Gastrocnemius medialis (tissue), 4 donors: ENCODE data around the gene ZNF280D. TPM values are rescaled to one million over a fixed set of nuclear protein-coding genes. Genes with fewer than 3 reads are reported as not detected.

Source experiments
- ATAC-seq, 2 donors: fragments of 150-250 bp; one replicate each; pipeline ENCODE4 v1.9.1; 2016
- DNase-seq, 2 donors: peaks; one replicate each; pipeline ENCODE4 v3.0.0-alpha.2; 2019
- H3K27ac ChIP-seq, 4 donors: fragments of 200-600 bp; sonication (generic); 1 replicate in 1 of 4; 2 replicates in 3 of 4; pipeline ENCODE4 v1.5.1; 2016 to 2018; ENCODE audit warnings: mild to moderate bottlenecking in 2 of 4, moderate library complexity in 1 of 4
- H3K27me3 ChIP-seq, 3 donors: fragments of 200-600 bp; sonication (generic) in 2 of 3; 1 replicate in 1 of 3; 2 replicates in 2 of 3; pipeline versions ENCODE4 v1.5.1 to v1.6.0; 2016 to 2019; ENCODE audit warnings: mild to moderate bottlenecking in 1 of 3, moderate library complexity in 1 of 3
- H3K36me3 ChIP-seq, 2 donors: fragments of 200-600 bp; sonication (generic) in 1 of 2; one replicate each; pipeline ENCODE4 v1.5.1; 2017 to 2018
- H3K4me1 ChIP-seq, 2 donors: fragments of 200-600 bp; sonication (generic) in 1 of 2; one replicate each; pipeline ENCODE4 v1.5.1; 2016 to 2017; ENCODE audit warnings: mild to moderate bottlenecking in 2 of 2
- H3K4me3 ChIP-seq, 4 donors: fragments of 200-600 bp; sonication (generic) in 3 of 4; 1 replicate in 1 of 4; 2 replicates in 3 of 4; pipeline ENCODE4 v1.5.1; 2016 to 2019; ENCODE audit warnings: mild to moderate bottlenecking in 2 of 4
- H3K9me3 ChIP-seq, 3 donors: fragments of 200-600 bp; sonication (generic) in 2 of 3; 1 replicate in 1 of 3; 2 replicates in 2 of 3; pipeline ENCODE4 v1.5.1; 2016 to 2019
- CTCF ChIP-seq, 5 experiments: fragments of 450-650 bp in 3 of 5; fragments of 200-600 bp in 2 of 5; sonication (generic) in 2 of 5; IDR thresholded peaks in 4 of 5; conservative IDR thresholded peaks in 1 of 5; 1 replicate in 4 of 5; 2 replicates in 1 of 5; pipeline ENCODE4 v1.5.1; 2016 to 2019; ENCODE audit warnings: antibody characterized with exemption in 5 of 5, mild to moderate bottlenecking in 3 of 5, moderate library complexity in 3 of 5
- POLR2A ChIP-seq, 2 donors: fragments of 450-650 bp; IDR thresholded peaks; one replicate each; pipeline ENCODE4 v1.6.1; 2017; ENCODE audit warnings: antibody characterized with exemption in 2 of 2, mild to moderate bottlenecking in 2 of 2, moderate library complexity in 2 of 2
- in situ Hi-C, 4 donors: fragments of 200-750 bp; cut with MboI; loops; one replicate each; pipeline versions ENCODE4 v1.15.0 to v1.8.0; 2017; ENCODE audit warnings: low sequenced_read_pairs in 4 of 4
- intact Hi-C: fragments of 100-400 bp; cut with DNase I; formaldehyde crosslinking; loops from one replicate; pipeline ENCODE4 v1.15.1; 2023; ENCODE audit warnings: low total_unique reads
- total RNA-seq, 4 donors: library from RNA; depleted of rRNA; stranded (reverse); fragments of >200 nt; gene quantifications; one replicate each; pipeline versions ENCODE4 v1.1.0 to v1.2.3, GENCODE V29; 2016

ZNF280D gene
- total RNA-seq, 4 donors from 2014 or later, result 19.9 to 45.5 (median 23.4) TPM

GRCh38 chr15:56744701-56745683 is 11.7 kb upstream of the ZNF280D start:
- no peak for ATAC-seq

GRCh38 chr15:56741541-56741940 is 8.2 kb upstream of the ZNF280D start:
- no peak for DNase-seq
- intact Hi-C loops (no loop called here), in situ Hi-C loops (no loop called here)

More at GRCh38 chr15:56744701-56745683, 11.7 kb upstream of the ZNF280D start:
- TF ChIP-seq POLR2A (IDR thresholded peaks at IDR 0.05), result no peak
- no peak for TF ChIP-seq CTCF (IDR thresholded peaks at IDR 0.05 in 4 of 5, conservative IDR thresholded peaks at IDR 0.05 in 1 of 5)
- H3K4me1 ChIP-seq, result no peaks in the 10 kb centered on the region
- H3K4me3 ChIP-seq, result no peak overlapping the region
- in situ Hi-C loops (no loop called here), intact Hi-C loops (no loop called here)
- H3K9me3 ChIP-seq, result no peaks in the 10 kb centered on the region
- no peak for DNase-seq
- no peak overlapping the region for H3K27ac ChIP-seq
- no peaks in the 10 kb centered on the region for H3K27me3 ChIP-seq
- no peaks in the 10 kb centered on the region for H3K36me3 ChIP-seq

GRCh38 chr15:56739964-56740640 is 6.8 kb upstream of the ZNF280D start:
- in situ Hi-C loops (no loop called here), intact Hi-C loops (loop anchor here (10.0 kb wide), 1 partner anchor 405 kb away; no protein-coding TSS in a partner anchor)
- DNase-seq (no peak), ATAC-seq (no peak)
- Histone ChIP-seq H3K27me3 (no peaks in the 10 kb centered on the region), H3K36me3 (no peaks in the 10 kb centered on the region), H3K27ac (no peak overlapping the region), H3K9me3 (no peaks in the 10 kb centered on the region), H3K4me1 (no peaks in the 10 kb centered on the region), H3K4me3 (no peak overlapping the region)
- TF ChIP-seq POLR2A (IDR thresholded peaks at IDR 0.05) (no peak), CTCF (IDR thresholded peaks at IDR 0.05 in 4 of 5, conservative IDR thresholded peaks at IDR 0.05 in 1 of 5) (no peak)

More at GRCh38 chr15:56741541-56741940, 8.2 kb upstream of the ZNF280D start:
- Histone ChIP-seq H3K9me3 (no peaks in the 10 kb centered on the region), H3K36me3 (no peaks in the 10 kb centered on the region), H3K4me1 (no peaks in the 10 kb centered on the region), H3K27me3 (no peaks in the 10 kb centered on the region), H3K27ac (no peak overlapping the region), H3K4me3 (no peak overlapping the region)
- ATAC-seq, result no peak
- TF ChIP-seq CTCF (IDR thresholded peaks at IDR 0.05 in 4 of 5, conservative IDR thresholded peaks at IDR 0.05 in 1 of 5) (no peak), POLR2A (IDR thresholded peaks at IDR 0.05) (no peak)

GRCh38 chr15:56739474-56739873 is 6.2 kb upstream of the ZNF280D start:
- no peaks in the 10 kb centered on the region for H3K27me3 ChIP-seq
- H3K4me3 ChIP-seq, result no peak overlapping the region
- in situ Hi-C loops, result no loop called here
- ATAC-seq (no peak), DNase-seq (no peak)
- no peaks in the 10 kb centered on the region for H3K9me3 ChIP-seq
- TF ChIP-seq POLR2A (IDR thresholded peaks at IDR 0.05), result no peak
- no peak for TF ChIP-seq CTCF (IDR thresholded peaks at IDR 0.05 in 4 of 5, conservative IDR thresholded peaks at IDR 0.05 in 1 of 5)
- H3K4me1 ChIP-seq, result no peaks in the 10 kb centered on the region
- H3K36me3 ChIP-seq, result no peaks in the 10 kb centered on the region
- no peak overlapping the region for H3K27ac ChIP-seq
- intact Hi-C loops, result loop anchor here (10.0 kb wide), 1 partner anchor 405 kb away; no protein-coding TSS in a partner anchor
